HepG2 (cell line): Measurements from ENCODE around the gene TGFBR1. TPM values are rescaled to one million over a fixed set of nuclear protein-coding genes. Genes with fewer than 3 reads are reported as not detected.

Experiments used
- ATAC-seq: fragments of 200-7000 bp; cut with Tn5 transposase; 3 replicates; pipeline ENCODE4 v1.9.1; 2020; ENCODE audit warnings: mild to moderate bottlenecking, moderate library complexity
- BruUV-seq: library from RNA; stranded (reverse); fragments of 400-500 nt; replicated peaks from 2 replicates; lab custom pipeline; 2021; lab: Mats Ljungman, UMichigan
- CTCF ChIA-PET: fragments of 300-600 bp; formaldehyde crosslinking; extraction: SDS; loops from one replicate; lab custom pipeline; 2021; ENCODE audit warnings: low total read pairs, inconsistent platforms, low intra/inter-chr PET ratio; lab: Yijun Ruan, JAX
- POLR2A ChIA-PET: fragments of 350-600 bp; sonication (Branson Sonifier 250); formaldehyde crosslinking; loops from one replicate; lab custom pipeline; 2020; ENCODE audit warnings: antibody characterized with exemption, inconsistent platforms; lab: Yijun Ruan, JAX
- DNase-seq: peaks from one replicate; pipeline ENCODE4 v3.0.0-alpha.2; 2015; ENCODE audit warnings: low spot score
- FAIRE-seq: peaks from 3 replicates; lab custom pipeline; 2011; peaks lifted over from hg19 to GRCh38; lab: Jason Lieb, UNC
- H2AFZ ChIP-seq: one replicate; pipeline ENCODE4 v1.6.1; 2011; ENCODE audit warnings: low read length, inconsistent platforms
- H3K27ac ChIP-seq: fragments of 300-600 bp; 3 replicates; pipeline ENCODE4 v1.8.0; 2011; ENCODE audit warnings: mixed run types, mild to moderate bottlenecking, mixed read lengths, low read length, inconsistent platforms; ENCODE audit not compliant: insufficient read depth; ENCODE audit errors: extremely low read length
- H3K27me3 ChIP-seq, 2 experiments: fragments of 200-600 bp in 1 of 2; 2 replicates in 1 of 2; 3 replicates in 1 of 2; pipeline versions ENCODE4 v1.6.0 to v1.8.0; 2011; ENCODE audit warnings: low read length in 2 of 2, mild to moderate bottlenecking in 2 of 2, moderate library complexity in 2 of 2, inconsistent platforms in 1 of 2; ENCODE audit not compliant: insufficient read depth in 2 of 2, control insufficient read depth in 1 of 2
- H3K36me3 ChIP-seq, 2 experiments: fragments of 200-600 bp in 1 of 2; replicated peaks in 1 of 2; 2 replicates in 1 of 2; 3 replicates in 1 of 2; pipeline versions ENCODE4 v1.5.1 to v1.8.0; 2011; ENCODE audit warnings: low read length in 2 of 2, inconsistent platforms in 1 of 2; ENCODE audit not compliant: insufficient read depth in 2 of 2, control insufficient read depth in 1 of 2
- H3K4me1 ChIP-seq: 2 replicates; pipeline ENCODE4 v1.5.1; 2012; ENCODE audit warnings: low read length, inconsistent platforms; ENCODE audit not compliant: insufficient read depth
- H3K4me2 ChIP-seq: 2 replicates; pipeline ENCODE4 v1.6.0; 2011; ENCODE audit warnings: low read depth, low read length, inconsistent platforms
- H3K4me3 ChIP-seq, 3 experiments: fragments of 200-600 bp in 1 of 3; sonication (generic), shearing (Covaris generic) in 1 of 3; replicated peaks in 1 of 3; 2 replicates each; pipeline ENCODE4 v1.5.1; 2011 to 2016; ENCODE audit warnings: low read length in 3 of 3, inconsistent platforms in 2 of 3, low read depth in 2 of 3, mild to moderate bottlenecking in 2 of 3, control low read depth in 1 of 3, mixed read lengths in 1 of 3; ENCODE audit not compliant: insufficient read depth in 1 of 3
- H3K79me2 ChIP-seq: one replicate; pipeline ENCODE4 v1.6.1; 2011; ENCODE audit warnings: low read length, inconsistent platforms; ENCODE audit not compliant: insufficient read depth
- H3K9ac ChIP-seq: 2 replicates; pipeline ENCODE4 v1.6.0; 2011; ENCODE audit warnings: mild to moderate bottlenecking, low read depth, low read length, inconsistent platforms; ENCODE audit not compliant: insufficient read depth
- H3K9me3 ChIP-seq: 2 replicates; pipeline ENCODE4 v1.5.1; 2012; ENCODE audit warnings: mild to moderate bottlenecking, low read length
- H4K20me1 ChIP-seq: 2 replicates; pipeline ENCODE4 v1.6.0; 2011; ENCODE audit warnings: inconsistent platforms, mild to moderate bottlenecking, low read length, moderate library complexity; ENCODE audit not compliant: insufficient read depth
- BCL6 ChIP-seq: IDR thresholded peaks from 2 replicates; pipeline ENCODE4 v1.6.1; 2016; ENCODE audit warnings: missing genetic modification reagents, missing compliant biosample characterization
- HNRNPUL1 ChIP-seq: fragments of 200-400 bp; formaldehyde crosslinking; IDR thresholded peaks from 2 replicates; pipeline ENCODE4 v1.6.1; 2017; ENCODE audit warnings: low read depth, mild to moderate bottlenecking, low read length, moderate library complexity
- RARG ChIP-seq: sonication (generic); formaldehyde crosslinking; IDR thresholded peaks from 2 replicates; pipeline ENCODE4 v1.4.0; 2020; ENCODE audit warnings: low read depth, mild to moderate bottlenecking, missing genetic modification reagents
- RXRB ChIP-seq: IDR thresholded peaks from 2 replicates; pipeline ENCODE4 v1.6.1; 2016; ENCODE audit warnings: borderline replicate concordance, missing genetic modification reagents, missing compliant biosample characterization
- SALL2 ChIP-seq: sonication (generic); formaldehyde crosslinking; IDR thresholded peaks from 2 replicates; pipeline ENCODE4 v1.8.1; 2023; ENCODE audit warnings: mild to moderate bottlenecking, missing genetic modification reagents, inconsistent platforms
- TOPORS ChIP-seq: sonication (generic); formaldehyde crosslinking; IDR thresholded peaks from 2 replicates; pipeline ENCODE4 v1.8.0; 2023; ENCODE audit warnings: mild to moderate bottlenecking, missing genetic modification reagents
- ZNF703 ChIP-seq: sonication (generic); formaldehyde crosslinking; IDR thresholded peaks from 2 replicates; pipeline ENCODE4 v1.5.1; 2020; ENCODE audit warnings: missing genetic modification reagents, mild to moderate bottlenecking, moderate library complexity, borderline replicate concordance
- WGBS: methylation state at CpG from one replicate; pipeline ENCODE4 v1.1.6; 2017; ENCODE audit warnings: low lambda C conversion rate; 5-methylcytosine and 5-hydroxymethylcytosine counted together
- in situ Hi-C: cut with HindIII; loops from 2 replicates; pipeline ENCODE4 v1.10.0; 2017; ENCODE audit warnings: low pct_unique_long_range_greater_than_20kb; ENCODE audit not compliant: extremely low pct_ligation_motif_present
- intact Hi-C: fragments of 100-400 bp; cut with micrococcal nuclease; formaldehyde crosslinking; loops from one replicate; pipeline ENCODE4 v1.10.0; 2022; ENCODE audit not compliant: unreplicated experiment
- polyA plus RNA-seq, 8 experiments: library from polyadenylated mRNA; depleted of rRNA in 3 of 8; stranded (reverse) in 7 of 8; unstranded in 1 of 8; fragments of >200 nt; fragmentation: Illumina TruSeq in 4 of 8; extraction: Trizol in 4 of 8; gene quantifications; 2 replicates each; pipeline versions ENCODE4 v1.2.1 to v1.2.3, GENCODE V29; 2011 to 2016; ENCODE audit warnings: low read depth in 4 of 8, missing spikeins in 1 of 8, mixed read lengths in 1 of 8; ENCODE audit not compliant: insufficient read depth in 1 of 8
- total RNA-seq, 5 experiments: library from RNA; depleted of rRNA; stranded (reverse); fragments of >200 nt; fragmentation: Illumina TruSeq; extraction: Trizol; gene quantifications; 2 replicates each; pipeline ENCODE4 v1.2.3, GENCODE V29; 2016; ENCODE audit warnings: low read depth in 1 of 5
- TF ChIP-seq, protein P1 (sequence below): sonication (generic); formaldehyde crosslinking; conservative IDR thresholded peaks from 2 replicates; pipeline ENCODE4 v1.8.0; 2022; ENCODE audit warnings: low read depth, missing genetic modification reagents
- TF ChIP-seq, protein P2 (sequence below): fragments of 450-650 bp; IDR thresholded peaks from 2 replicates; pipeline ENCODE4 v1.6.1; 2016

Gene TGFBR1
- total and polyA plus RNA-seq, 2 of the 13 experiments (the other 11 are each of a cell fraction or from before 2014, with no cell fraction given), result 16.8 to 23.9 TPM

DNA sequence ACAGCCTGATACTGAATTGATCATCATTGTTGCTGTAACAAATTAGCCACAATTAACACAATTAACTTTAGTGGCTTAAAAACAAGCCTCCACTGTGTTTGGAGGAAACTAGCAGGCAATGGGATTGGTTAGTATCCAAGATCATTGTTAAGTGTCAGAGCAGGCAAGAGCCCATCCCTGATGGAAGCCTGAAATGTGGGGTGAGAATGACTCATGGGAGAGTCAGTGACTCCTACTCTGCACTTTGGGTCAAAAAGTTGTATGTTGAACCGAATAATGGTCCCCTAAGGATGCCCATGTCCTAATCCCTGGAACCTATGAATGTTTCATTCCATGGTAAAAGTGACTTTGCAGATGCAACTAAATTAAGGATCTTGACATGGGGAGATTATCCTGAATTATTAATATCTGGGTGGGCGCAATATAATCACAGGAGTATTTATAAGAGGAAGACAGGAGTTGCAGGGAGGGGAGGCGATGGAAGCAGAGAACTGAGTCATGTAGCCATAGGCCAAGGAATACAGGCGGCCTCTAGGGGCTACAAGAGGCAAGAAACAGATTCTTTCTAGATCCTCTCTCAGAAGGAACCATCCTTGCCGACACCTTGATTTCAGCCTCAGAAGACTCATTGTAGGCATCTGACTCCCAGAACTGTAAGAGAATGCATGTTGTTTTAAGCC, 88.0 kb downstream of the TGFBR1 start:
- H3K4me3 ChIP-seq, result no peak overlapping the region
- intact Hi-C loops, result no loop called here
- BruUV-seq, result no TSS peak
- no peak overlapping the region for H3K9ac ChIP-seq
- no peak overlapping the region for H3K4me2 ChIP-seq
- DNase-seq (no peak), ATAC-seq (no peak), FAIRE-seq (no peak)
- no peaks in the 10 kb centered on the region for H3K36me3 ChIP-seq
- no peak overlapping the region for H3K27ac ChIP-seq
- POLR2A ChIA-PET, result no interaction called here
- 40% methylated on average over 5 of the region's 5 CpGs for WGBS
- H2AFZ ChIP-seq, result no peak overlapping the region
- no peak for TF ChIP-seq TOPORS (CRISPR knock-in tag)
- no peak for TF ChIP-seq ZNF703 (CRISPR knock-in tag)
- TF ChIP-seq HNRNPUL1, result no peak
- TF ChIP-seq, protein P1, sequence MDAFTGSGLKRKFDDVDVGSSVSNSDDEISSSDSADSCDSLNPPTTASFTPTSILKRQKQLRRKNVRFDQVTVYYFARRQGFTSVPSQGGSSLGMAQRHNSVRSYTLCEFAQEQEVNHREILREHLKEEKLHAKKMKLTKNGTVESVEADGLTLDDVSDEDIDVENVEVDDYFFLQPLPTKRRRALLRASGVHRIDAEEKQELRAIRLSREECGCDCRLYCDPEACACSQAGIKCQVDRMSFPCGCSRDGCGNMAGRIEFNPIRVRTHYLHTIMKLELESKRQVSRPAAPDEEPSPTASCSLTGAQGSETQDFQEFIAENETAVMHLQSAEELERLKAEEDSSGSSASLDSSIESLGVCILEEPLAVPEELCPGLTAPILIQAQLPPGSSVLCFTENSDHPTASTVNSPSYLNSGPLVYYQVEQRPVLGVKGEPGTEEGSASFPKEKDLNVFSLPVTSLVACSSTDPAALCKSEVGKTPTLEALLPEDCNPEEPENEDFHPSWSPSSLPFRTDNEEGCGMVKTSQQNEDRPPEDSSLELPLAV, result no peak
- TF ChIP-seq BCL6 (CRISPR knock-in tag), result no peak
- no peak for TF ChIP-seq RARG
- TF ChIP-seq RXRB (CRISPR knock-in tag), result no peak
- TF ChIP-seq, protein P2, sequence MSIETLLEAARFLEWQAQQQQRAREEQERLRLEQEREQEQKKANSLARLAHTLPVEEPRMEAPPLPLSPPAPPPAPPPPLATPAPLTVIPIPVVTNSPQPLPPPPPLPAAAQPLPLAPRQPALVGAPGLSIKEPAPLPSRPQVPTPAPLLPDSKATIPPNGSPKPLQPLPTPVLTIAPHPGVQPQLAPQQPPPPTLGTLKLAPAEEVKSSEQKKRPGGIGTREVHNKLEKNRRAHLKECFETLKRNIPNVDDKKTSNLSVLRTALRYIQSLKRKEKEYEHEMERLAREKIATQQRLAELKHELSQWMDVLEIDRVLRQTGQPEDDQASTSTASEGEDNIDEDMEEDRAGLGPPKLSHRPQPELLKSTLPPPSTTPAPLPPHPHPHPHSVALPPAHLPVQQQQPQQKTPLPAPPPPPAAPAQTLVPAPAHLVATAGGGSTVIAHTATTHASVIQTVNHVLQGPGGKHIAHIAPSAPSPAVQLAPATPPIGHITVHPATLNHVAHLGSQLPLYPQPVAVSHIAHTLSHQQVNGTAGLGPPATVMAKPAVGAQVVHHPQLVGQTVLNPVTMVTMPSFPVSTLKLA, result no peak
- no peak for TF ChIP-seq SALL2 (CRISPR knock-in tag)
- H3K79me2 ChIP-seq, result no peaks in the 10 kb centered on the region
- no peaks in the 10 kb centered on the region for H3K4me1 ChIP-seq
- H4K20me1 ChIP-seq, result no peaks in the 10 kb centered on the region
- no peaks in the 10 kb centered on the region for H3K9me3 ChIP-seq
- in situ Hi-C loops, result loop anchor here (25.0 kb wide), 1 partner anchor 819 kb away; no protein-coding TSS in a partner anchor
- peaks cover 0 to 9% of the 10 kb centered on the region in 2 experiments; a peak in 2 of 5 replicates for H3K27me3 ChIP-seq
- CTCF ChIA-PET, result no interaction called here
